H1 (cell line): Measurements from ENCODE around the gene KLHL29. TPM values are rescaled to one million over a fixed set of nuclear protein-coding genes. Genes with fewer than 3 reads are reported as not detected.

Experiments used
- ATF3 ChIP-seq: IDR thresholded peaks from 2 replicates; pipeline ENCODE4 v1.6.1; 2011; ENCODE audit warnings: low read depth, mild to moderate bottlenecking, low read length; ENCODE audit not compliant: insufficient read depth
- CBX5 ChIP-seq: fragments of 300-800, 300-1000 bp; sonication (generic); IDR thresholded peaks from 2 replicates; pipeline ENCODE4 v1.7.1; 2016; ENCODE audit warnings: antibody characterized with exemption, low read length, low read depth
- SAP30 ChIP-seq: fragments of 300-600 bp; sonication (generic); IDR thresholded peaks from 2 replicates; pipeline ENCODE4 v1.7.1; 2012; ENCODE audit warnings: low read length, moderate library complexity, mild to moderate bottlenecking, inconsistent platforms; ENCODE audit not compliant: insufficient read depth, insufficient replicate concordance
- polyA plus RNA-seq, 7 experiments: library from polyadenylated mRNA; depleted of rRNA in 3 of 7; stranded (reverse) in 5 of 7; unstranded in 2 of 7; fragments of >200 nt in 5 of 7; fragments of 200-250 nt in 2 of 7; gene quantifications; 1 replicate in 5 of 7; 2 replicates in 1 of 7; 4 replicates in 1 of 7; pipeline versions ENCODE4 v1.2.1 to v1.2.3, GENCODE V29; 2011 to 2013; ENCODE audit warnings: missing spikeins in 2 of 7, mixed read lengths in 2 of 7
- total RNA-seq: library from RNA; stranded (reverse); fragmentation: NEBNext Ultra II Directional; extraction: Animal tissue kit (Norgen Biotek cat#: 25700); gene quantifications from 2 replicates; pipeline ENCODE4 v1.2.1, GENCODE V29; 2021

KLHL29 gene
- total and polyA plus RNA-seq, 2 of the 8 experiments (the other 6 are each of a cell fraction or from before 2014, with no cell fraction given): 1.1 to 4.7 TPM

- TF ChIP-seq SAP30: no peak
- no peak for TF ChIP-seq CBX5
- TF ChIP-seq ATF3: no peak
Observed at GRCh38 chr2:23413641-23414040, 28.7 kb downstream of the KLHL29 start (continued).
